HS-27A (cell line): ENCODE measurements around the gene TRPV4.

ENCODE experiments used
- DNase-seq: peaks from one replicate; pipeline ENCODE4 v3.0.0-alpha.2; 2012; ENCODE audit warnings: low read depth, missing footprints

TRPV4 gene

GRCh38 chr12:109776624-109777023 is 56.6 kb downstream of the TRPV4 start:
- DNase-seq: no peak

- DNase-seq: peak; percentile 33
These were observed 57.9 kb downstream of the TRPV4 start for GRCh38 chr12:109775172-109775881.

- no peak for DNase-seq
These were observed 59.7 kb downstream of the TRPV4 start for GRCh38 chr12:109773384-109774011.

- DNase-seq: no peak
These were observed 60.4 kb downstream of the TRPV4 start for GRCh38 chr12:109772622-109773321.

GRCh38 chr12:109771746-109772621 is 61.2 kb downstream of the TRPV4 start:
- DNase-seq: no peak

GRCh38 chr12:109770861-109771670 is 62.1 kb downstream of the TRPV4 start:
- DNase-seq: no peak

GRCh38 chr12:109770104-109770860 is 62.9 kb downstream of the TRPV4 start:
- DNase-seq: no peak

- DNase-seq: no peak
These were observed 64.1 kb downstream of the TRPV4 start for GRCh38 chr12:109768901-109769670.

GRCh38 chr12:109767991-109768900 is 65.0 kb downstream of the TRPV4 start:
- no peak for DNase-seq

- no peak for DNase-seq
These were observed 65.7 kb downstream of the TRPV4 start for GRCh38 chr12:109767456-109767855.

GRCh38 chr12:109766251-109766778 is 66.9 kb downstream of the TRPV4 start:
- DNase-seq: no peak

GRCh38 chr12:109765446-109765810 is 67.8 kb downstream of the TRPV4 start:
- no peak for DNase-seq

- DNase-seq: no peak
These were observed 68.3 kb downstream of the TRPV4 start for GRCh38 chr12:109764776-109765445.

- no peak for DNase-seq
These were observed 69.1 kb downstream of the TRPV4 start for GRCh38 chr12:109764123-109764522.

- no peak for DNase-seq
These were observed 69.9 kb downstream of the TRPV4 start for GRCh38 chr12:109763201-109763841.

- no peak for DNase-seq
These were observed 70.5 kb downstream of the TRPV4 start for GRCh38 chr12:109762673-109763191.

- DNase-seq: no peak
These were observed 71.0 kb downstream of the TRPV4 start for GRCh38 chr12:109762071-109762672.
